Prostate gland (tissue), 1 donor: ENCODE results near the gene JARID2.

ENCODE experiments used
- POLR2A ChIP-seq: fragments of 450-650 bp; IDR thresholded peaks from one replicate; pipeline ENCODE4 v1.6.1; 2016; ENCODE audit warnings: antibody characterized with exemption, mild to moderate bottlenecking
- POLR2AphosphoS5 ChIP-seq: sonication (generic); formaldehyde crosslinking; IDR thresholded peaks from one replicate; pipeline ENCODE4 v1.6.1; 2017; ENCODE audit warnings: antibody characterized with exemption

DNA sequence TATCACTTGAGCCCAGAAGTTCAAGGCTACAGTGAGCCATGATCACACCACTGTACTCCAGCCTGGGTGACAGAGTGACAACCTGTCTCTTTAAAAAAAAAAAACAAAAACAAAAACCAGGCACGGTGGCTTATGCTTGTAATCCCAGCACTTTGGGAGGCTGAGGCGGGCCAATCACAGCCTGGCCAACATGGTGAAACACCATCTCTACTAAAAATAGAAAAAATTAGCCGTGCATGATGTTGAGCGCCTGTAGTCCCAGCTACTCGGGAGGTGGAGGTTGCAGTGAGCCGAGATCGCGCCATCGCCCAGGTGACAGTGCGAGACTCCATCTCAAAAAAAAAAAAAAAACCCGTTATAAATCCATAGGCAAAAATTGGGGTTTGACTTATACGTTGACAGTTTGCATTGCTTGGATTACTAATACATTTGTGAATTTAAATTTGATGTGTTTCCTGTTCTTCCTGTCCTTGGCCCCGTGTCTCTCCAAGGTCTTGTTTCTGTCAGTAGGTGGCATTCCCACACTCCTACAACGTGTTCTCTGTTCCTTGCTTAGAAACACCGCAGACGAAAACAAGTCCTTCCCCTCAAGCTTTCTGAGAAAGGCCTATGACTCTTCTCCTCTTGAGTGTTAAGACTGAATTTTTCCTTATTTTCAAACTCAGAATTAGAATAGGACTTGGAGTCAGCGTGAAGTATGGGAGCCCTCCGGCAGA lies 269.9 kb downstream of the JARID2 start:
- TF ChIP-seq POLR2A (no peak), POLR2AphosphoS5 (no peak)
